K562 (cell line): ENCODE measurements around the gene NHLRC2. TPM values are rescaled to one million over a fixed set of nuclear protein-coding genes. Genes with fewer than 3 reads are reported as not detected.

Source experiments
- ATAC-seq: fragments of 200-7000 bp; cut with Tn5 transposase; 3 replicates; pipeline ENCODE4 v1.9.1; 2020; ENCODE audit warnings: moderate library complexity
- BruUV-seq: library from RNA; stranded (reverse); fragments of 400-500 nt; replicated peaks from 2 replicates; lab custom pipeline; 2021; lab: Mats Ljungman, UMichigan
- CTCF ChIA-PET: fragments of 300-600 bp; formaldehyde crosslinking; extraction: SDS; loops from one replicate; lab custom pipeline; 2021; ENCODE audit warnings: low intra/inter-chr PET ratio; lab: Yijun Ruan, JAX
- POLR2A ChIA-PET: fragments of 300-600, 350-650 bp; sonication (Branson Sonifier 250); formaldehyde crosslinking; extraction: SDS; loops from one replicate; lab custom pipeline; 2021; ENCODE audit warnings: antibody characterized with exemption, inconsistent platforms; lab: Yijun Ruan, JAX
- DNase-seq, 4 experiments: peaks; one replicate each; pipeline versions ENCODE4 v3.0.0 to v3.0.0-alpha.2; 2011 to 2018; ENCODE audit warnings: low spot score in 3 of 4, mixed read lengths in 3 of 4; ENCODE audit errors: extremely low read depth in 1 of 4
- FAIRE-seq: peaks from 2 replicates; lab custom pipeline; 2011; peaks lifted over from hg19 to GRCh38; lab: Jason Lieb, UNC
- H2AFZ ChIP-seq: 2 replicates; pipeline ENCODE4 v1.6.0; 2011; ENCODE audit warnings: low read depth, low read length, control low read depth, inconsistent platforms
- H3K27ac ChIP-seq: fragments of 200-600 bp; 3 replicates; pipeline ENCODE4 v1.8.0; 2011; ENCODE audit warnings: low read depth, mild to moderate bottlenecking, control low read depth, inconsistent platforms, low read length, moderate library complexity, mixed read lengths; ENCODE audit errors: extremely low read depth
- H3K27me3 ChIP-seq, 2 experiments: fragments of 300-600 bp in 1 of 2; 2 replicates in 1 of 2; 3 replicates in 1 of 2; pipeline versions ENCODE4 v1.6.0 to v1.8.0; 2011; ENCODE audit warnings: inconsistent platforms in 2 of 2, low read length in 2 of 2, mild to moderate bottlenecking in 1 of 2, mixed read lengths in 1 of 2, moderate library complexity in 1 of 2; ENCODE audit not compliant: control insufficient read depth in 2 of 2, insufficient read depth in 2 of 2
- H3K36me3 ChIP-seq: fragments of 300-600 bp; 3 replicates; pipeline ENCODE4 v1.8.0; 2011; ENCODE audit warnings: mild to moderate bottlenecking, low read length, inconsistent platforms; ENCODE audit not compliant: control insufficient read depth, insufficient read depth
- H3K4me1 ChIP-seq, 2 experiments: fragments of 200-600 bp in 1 of 2; replicated peaks in 1 of 2; 2 replicates in 1 of 2; 3 replicates in 1 of 2; pipeline versions ENCODE4 v1.5.1 to v1.8.0; 2011; ENCODE audit warnings: inconsistent platforms in 2 of 2, low read length in 2 of 2, mild to moderate bottlenecking in 1 of 2, mixed read lengths in 1 of 2, moderate library complexity in 1 of 2; ENCODE audit not compliant: control insufficient read depth in 2 of 2, insufficient read depth in 2 of 2
- H3K4me2 ChIP-seq: 2 replicates; pipeline ENCODE4 v1.6.1; 2011; ENCODE audit warnings: low read length, control low read depth, inconsistent platforms, mixed read lengths; ENCODE audit not compliant: insufficient read depth
- H3K4me3 ChIP-seq: fragments of 200-600 bp; sonication (generic), shearing (Covaris generic); 2 replicates; pipeline ENCODE4 v1.5.1; 2016; ENCODE audit warnings: control low read depth, inconsistent platforms
- H3K79me2 ChIP-seq: fragments of 200-600 bp; 3 replicates; pipeline ENCODE4 v1.8.0; 2011; ENCODE audit warnings: low read length, inconsistent platforms; ENCODE audit not compliant: control insufficient read depth, insufficient read depth
- H3K9ac ChIP-seq, 2 experiments: 2 replicates each; pipeline versions ENCODE4 v1.6.0 to v1.6.1; 2011; ENCODE audit warnings: low read depth in 2 of 2, low read length in 2 of 2, control low read depth in 1 of 2, inconsistent platforms in 1 of 2, mild to moderate bottlenecking in 1 of 2, mixed read lengths in 1 of 2; ENCODE audit not compliant: insufficient read depth in 1 of 2
- H3K9me1 ChIP-seq: one replicate; pipeline ENCODE4 v1.6.0; 2011; ENCODE audit warnings: inconsistent platforms, mild to moderate bottlenecking, low read length, moderate library complexity; ENCODE audit not compliant: control insufficient read depth, insufficient read depth
- H3K9me3 ChIP-seq: replicated peaks from 2 replicates; pipeline ENCODE4 v1.5.1; 2011; ENCODE audit warnings: low read depth, low read length, inconsistent platforms; ENCODE audit not compliant: control insufficient read depth, insufficient read depth
- H4K20me1 ChIP-seq: replicated peaks from 2 replicates; pipeline ENCODE4 v1.6.1; 2011; ENCODE audit warnings: low read length, inconsistent platforms, mixed read lengths; ENCODE audit not compliant: control insufficient read depth, insufficient read depth
- ARID1B ChIP-seq: fragments of 450-650 bp; IDR thresholded peaks from 2 replicates; pipeline ENCODE4 v1.6.1; 2016; ENCODE audit warnings: antibody characterized with exemption, mild to moderate bottlenecking, inconsistent platforms
- BCOR ChIP-seq: fragments of 450-650 bp; IDR thresholded peaks from 2 replicates; pipeline ENCODE4 v1.6.1; 2016
- CBFA2T2 ChIP-seq: fragments of 450-650 bp; conservative IDR thresholded peaks from 2 replicates; pipeline ENCODE4 v1.6.1; 2017; ENCODE audit warnings: mild to moderate bottlenecking
- CBFA2T3 ChIP-seq: fragments of 450-650 bp; IDR thresholded peaks from 2 replicates; pipeline ENCODE4 v1.6.1; 2017
- DPF2 ChIP-seq: fragments of 450-650 bp; IDR thresholded peaks from 2 replicates; pipeline ENCODE4 v1.6.1; 2016
- FOS ChIP-seq: IDR thresholded peaks from 3 replicates; pipeline ENCODE4 v1.6.1; 2011; ENCODE audit not compliant: insufficient read length; ENCODE audit errors: extremely low read depth
- FOSL1 ChIP-seq: fragments of 200-800 bp; sonication (Bioruptor generic); conservative IDR thresholded peaks from 2 replicates; pipeline ENCODE4 v1.6.1; 2016; ENCODE audit warnings: missing genetic modification characterization, missing compliant biosample characterization
- FOXK2 ChIP-seq, 2 experiments: fragments of 450-650 bp; IDR thresholded peaks in 1 of 2; conservative IDR thresholded peaks in 1 of 2; 2 replicates each; pipeline ENCODE4 v1.6.1; 2016; ENCODE audit warnings: low read depth in 2 of 2, mild to moderate bottlenecking in 1 of 2
- KDM2B ChIP-seq: fragments of 250-450 bp; sonication (Bioruptor Pico); IDR thresholded peaks from 2 replicates; pipeline ENCODE4 v1.8.0; 2021; ENCODE audit warnings: mild to moderate bottlenecking, moderate library complexity
- NFIC ChIP-seq: fragments of 450-650 bp; IDR thresholded peaks from 2 replicates; pipeline ENCODE4 v1.6.1; 2017; ENCODE audit warnings: mild to moderate bottlenecking, inconsistent platforms
- SMARCA4 ChIP-seq: fragments of 450-650 bp; IDR thresholded peaks from 2 replicates; pipeline ENCODE4 v1.6.1; 2016
- WHSC1 ChIP-seq: IDR thresholded peaks from one replicate; pipeline ENCODE4 v1.6.1; 2012; ENCODE audit warnings: low read length, control low read depth, inconsistent platforms
- XRCC3 ChIP-seq: fragments of 450-650 bp; IDR thresholded peaks from 2 replicates; pipeline ENCODE4 v1.6.1; 2017; ENCODE audit warnings: mild to moderate bottlenecking, moderate library complexity
- ZFP1 ChIP-seq: fragments of 450-650 bp; formaldehyde crosslinking; IDR thresholded peaks from 2 replicates; pipeline ENCODE4 v1.4.0; 2020; ENCODE audit warnings: mild to moderate bottlenecking, mixed read lengths
- ZNF75A ChIP-seq: fragments of 450-650 bp; formaldehyde crosslinking; IDR thresholded peaks from 2 replicates; pipeline ENCODE4 v1.4.0; 2020; ENCODE audit warnings: mild to moderate bottlenecking
- WGBS: fragments of 100-300 bp; shearing (Covaris generic); methylation state at CpG from one replicate; pipeline ENCODE4 v1.1.6; 2016; ENCODE audit warnings: low coverage, mixed read lengths; ENCODE audit not compliant: insufficient coverage; ENCODE audit errors: missing lambda C conversion rate; 5-methylcytosine and 5-hydroxymethylcytosine counted together
- in situ Hi-C: fragments of 300-500 bp; cut with MboI; formaldehyde crosslinking; loops from 4 replicates; pipeline ENCODE4 v1.15.0; 2018; ENCODE audit warnings: inconsistent platforms, mixed read lengths
- intact Hi-C: fragments of 100-400 bp; cut with micrococcal nuclease; formaldehyde crosslinking; loops from 2 replicates; pipeline ENCODE4 v1.14.2; 2022
- polyA plus RNA-seq, 8 experiments: library from polyadenylated mRNA; depleted of rRNA in 4 of 8; stranded (reverse) in 5 of 8; unstranded in 3 of 8; fragments of >200 nt; fragmentation: Nextera tagmentation in 2 of 8; fragmentation: Illumina TruSeq in 1 of 8; extraction: Ambion mirVana in 2 of 8; extraction: Trizol in 1 of 8; gene quantifications; 2 replicates each; pipeline versions ENCODE4 v1.2.1 to v1.2.3, GENCODE V29; 2011 to 2014; ENCODE audit warnings: inconsistent platforms in 1 of 8, missing spikeins in 1 of 8
- total RNA-seq, 7 experiments: library from RNA; depleted of rRNA in 6 of 7; stranded (reverse); fragments of >200 nt in 6 of 7; fragmentation: Illumina TruSeq in 2 of 7; extraction: Trizol in 2 of 7; gene quantifications; 2 replicates each; pipeline versions ENCODE4 v1.2.1 to v1.2.3, GENCODE V29; 2011 to 2021; ENCODE audit warnings: low replicate concordance in 1 of 7
- TF ChIP-seq, protein P1 (sequence below): sonication (generic); formaldehyde crosslinking; IDR thresholded peaks from 2 replicates; pipeline ENCODE4 v1.8.0; 2023; ENCODE audit warnings: mild to moderate bottlenecking, missing genetic modification reagents
- TF ChIP-seq, protein P2 (sequence below): fragments of 450-650 bp; IDR thresholded peaks from 2 replicates; pipeline ENCODE4 v1.6.1; 2018; ENCODE audit not compliant: partially characterized antibody

Gene NHLRC2
- total and polyA plus RNA-seq, 9 of the 15 experiments (the other 6 are each of a cell fraction or from before 2014, with no cell fraction given) = 1.5 to 22.4 (median 10.3) TPM

DNA sequence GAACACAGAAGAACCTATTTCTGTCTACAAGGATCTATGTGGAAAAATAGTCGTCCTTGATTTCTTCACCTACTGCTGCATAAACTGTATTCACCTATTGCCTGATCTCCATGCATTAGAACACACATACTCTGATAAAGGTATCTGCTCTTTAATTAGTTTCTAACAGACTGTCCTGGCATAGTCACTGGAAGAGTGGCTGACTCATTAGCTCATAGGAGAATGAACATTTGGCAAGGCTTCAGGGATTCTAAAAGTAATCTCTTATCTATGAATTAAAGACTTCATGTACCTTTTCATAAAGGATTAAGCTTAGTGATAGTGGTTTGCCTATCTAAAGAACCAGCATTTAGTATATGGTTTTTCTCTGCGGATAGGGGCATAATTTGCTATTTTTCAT is 4.1 kb downstream of the NHLRC2 start:
- H3K36me3 ChIP-seq = peaks cover 39% of the 10 kb centered on the region
- no peak overlapping the region for H3K4me3 ChIP-seq
- FAIRE-seq = no peak
- DNase-seq = peak in 2 of 4 experiments; percentile 5 to 33
- H3K27ac ChIP-seq = no peak overlapping the region
- no peaks in the 10 kb centered on the region for H3K9me1 ChIP-seq
- intact Hi-C loops = loop anchor here (10.0 kb wide), 1 partner anchor 166 kb away; no protein-coding TSS in a partner anchor
- BruUV-seq = no TSS peak
- peaks cover 0 to 3% of the 10 kb centered on the region in 2 experiments; a peak in 2 of 5 replicates for H3K4me1 ChIP-seq
- no peaks in the 10 kb centered on the region for H4K20me1 ChIP-seq
- in situ Hi-C loops = no loop called here
- TF ChIP-seq NFIC = 0 out of 2 replicates have a peak, but pooled peaks have one; percentile 21
- TF ChIP-seq XRCC3 = no peak
- 0 out of 2 replicates have a peak, but pooled peaks have one; percentile 14 for TF ChIP-seq DPF2
- TF ChIP-seq, protein P1, sequence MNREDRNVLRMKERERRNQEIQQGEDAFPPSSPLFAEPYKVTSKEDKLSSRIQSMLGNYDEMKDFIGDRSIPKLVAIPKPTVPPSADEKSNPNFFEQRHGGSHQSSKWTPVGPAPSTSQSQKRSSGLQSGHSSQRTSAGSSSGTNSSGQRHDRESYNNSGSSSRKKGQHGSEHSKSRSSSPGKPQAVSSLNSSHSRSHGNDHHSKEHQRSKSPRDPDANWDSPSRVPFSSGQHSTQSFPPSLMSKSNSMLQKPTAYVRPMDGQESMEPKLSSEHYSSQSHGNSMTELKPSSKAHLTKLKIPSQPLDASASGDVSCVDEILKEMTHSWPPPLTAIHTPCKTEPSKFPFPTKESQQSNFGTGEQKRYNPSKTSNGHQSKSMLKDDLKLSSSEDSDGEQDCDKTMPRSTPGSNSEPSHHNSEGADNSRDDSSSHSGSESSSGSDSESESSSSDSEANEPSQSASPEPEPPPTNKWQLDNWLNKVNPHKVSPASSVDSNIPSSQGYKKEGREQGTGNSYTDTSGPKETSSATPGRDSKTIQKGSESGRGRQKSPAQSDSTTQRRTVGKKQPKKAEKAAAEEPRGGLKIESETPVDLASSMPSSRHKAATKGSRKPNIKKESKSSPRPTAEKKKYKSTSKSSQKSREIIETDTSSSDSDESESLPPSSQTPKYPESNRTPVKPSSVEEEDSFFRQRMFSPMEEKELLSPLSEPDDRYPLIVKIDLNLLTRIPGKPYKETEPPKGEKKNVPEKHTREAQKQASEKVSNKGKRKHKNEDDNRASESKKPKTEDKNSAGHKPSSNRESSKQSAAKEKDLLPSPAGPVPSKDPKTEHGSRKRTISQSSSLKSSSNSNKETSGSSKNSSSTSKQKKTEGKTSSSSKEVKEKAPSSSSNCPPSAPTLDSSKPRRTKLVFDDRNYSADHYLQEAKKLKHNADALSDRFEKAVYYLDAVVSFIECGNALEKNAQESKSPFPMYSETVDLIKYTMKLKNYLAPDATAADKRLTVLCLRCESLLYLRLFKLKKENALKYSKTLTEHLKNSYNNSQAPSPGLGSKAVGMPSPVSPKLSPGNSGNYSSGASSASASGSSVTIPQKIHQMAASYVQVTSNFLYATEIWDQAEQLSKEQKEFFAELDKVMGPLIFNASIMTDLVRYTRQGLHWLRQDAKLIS (CRISPR knock-in tag) = no peak
- TF ChIP-seq, protein P2, sequence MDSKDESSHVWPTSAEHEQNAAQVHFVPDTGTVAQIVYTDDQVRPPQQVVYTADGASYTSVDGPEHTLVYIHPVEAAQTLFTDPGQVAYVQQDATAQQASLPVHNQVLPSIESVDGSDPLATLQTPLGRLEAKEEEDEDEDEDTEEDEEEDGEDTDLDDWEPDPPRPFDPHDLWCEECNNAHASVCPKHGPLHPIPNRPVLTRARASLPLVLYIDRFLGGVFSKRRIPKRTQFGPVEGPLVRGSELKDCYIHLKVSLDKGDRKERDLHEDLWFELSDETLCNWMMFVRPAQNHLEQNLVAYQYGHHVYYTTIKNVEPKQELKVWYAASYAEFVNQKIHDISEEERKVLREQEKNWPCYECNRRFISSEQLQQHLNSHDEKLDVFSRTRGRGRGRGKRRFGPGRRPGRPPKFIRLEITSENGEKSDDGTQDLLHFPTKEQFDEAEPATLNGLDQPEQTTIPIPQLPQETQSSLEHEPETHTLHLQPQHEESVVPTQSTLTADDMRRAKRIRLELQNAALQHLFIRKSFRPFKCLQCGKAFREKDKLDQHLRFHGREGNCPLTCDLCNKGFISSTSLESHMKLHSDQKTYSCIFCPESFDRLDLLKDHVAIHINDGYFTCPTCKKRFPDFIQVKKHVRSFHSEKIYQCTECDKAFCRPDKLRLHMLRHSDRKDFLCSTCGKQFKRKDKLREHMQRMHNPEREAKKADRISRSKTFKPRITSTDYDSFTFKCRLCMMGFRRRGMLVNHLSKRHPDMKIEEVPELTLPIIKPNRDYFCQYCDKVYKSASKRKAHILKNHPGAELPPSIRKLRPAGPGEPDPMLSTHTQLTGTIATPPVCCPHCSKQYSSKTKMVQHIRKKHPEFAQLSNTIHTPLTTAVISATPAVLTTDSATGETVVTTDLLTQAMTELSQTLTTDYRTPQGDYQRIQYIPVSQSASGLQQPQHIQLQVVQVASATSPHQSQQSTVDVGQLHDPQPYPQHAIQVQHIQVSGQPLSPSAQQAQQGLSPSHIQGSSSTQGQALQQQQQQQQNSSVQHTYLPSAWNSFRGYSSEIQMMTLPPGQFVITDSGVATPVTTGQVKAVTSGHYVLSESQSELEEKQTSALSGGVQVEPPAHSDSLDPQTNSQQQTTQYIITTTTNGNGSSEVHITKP = no peak
- TF ChIP-seq WHSC1 = no peak
- TF ChIP-seq KDM2B (CRISPR knock-in tag) = no peak
- TF ChIP-seq FOSL1 (tag) = peak; percentile 34; the same call in 1 of the 2 replicates
- TF ChIP-seq ZNF75A = no peak
- TF ChIP-seq CBFA2T2 = peak; percentile 22; the same call in 1 of the 2 replicates
- no peak for TF ChIP-seq FOS
- TF ChIP-seq CBFA2T3 = peak; percentile 40
- TF ChIP-seq ARID1B = 0 out of 2 replicates have a peak, but pooled peaks have one; percentile 26
- TF ChIP-seq SMARCA4 = 0 out of 2 replicates have a peak, but pooled peaks have one; percentile 11
- no peak for TF ChIP-seq FOXK2 (conservative IDR thresholded peaks at IDR 0.05 in 1 of 2, IDR thresholded peaks at IDR 0.05 in 1 of 2; ENCODE audit: low read depth in 2 of 2)
- no peak for TF ChIP-seq BCOR
- TF ChIP-seq ZFP1 = no peak
- H2AFZ ChIP-seq = no peak overlapping the region
- H3K9ac ChIP-seq = no peak overlapping the region
- no peaks in the 10 kb centered on the region for H3K9me3 ChIP-seq
- WGBS = 19% methylated on average over 2 of the region's 2 CpGs
- CTCF ChIA-PET = interaction anchor here (0.7 kb wide), 1 partner anchor 10 kb away, joined by 5 read pairs; no protein-coding TSS in a partner anchor
- H3K27me3 ChIP-seq = no peaks in the 10 kb centered on the region
- peaks cover 57% of the 10 kb centered on the region for H3K79me2 ChIP-seq
- POLR2A ChIA-PET = interaction anchor here (0.6 to 0.8 kb wide), 2 partner anchors 9 to 66 kb away, joined by 3 to 4 read pairs; no protein-coding TSS in a partner anchor
- H3K4me2 ChIP-seq = no peak overlapping the region
- ATAC-seq = no peak
